Measurements from ENCODE around the gene FNDC3B. TPM values are rescaled to one million over a fixed set of nuclear protein-coding genes. Genes with fewer than 3 reads are reported as not detected.

The FNDC3B gene
- total RNA-seq, 2 experiments from 2014 or later = 13.4 to 15.3 TPM

Other genes with a start within 250 kb of the FNDC3B start
- gene PLD1, start 229.1 kb upstream of the FNDC3B start, total RNA-seq = under 1 TPM; 0.50 to 0.94 TPM
- not detected for gene TMEM212, start 196.2 kb upstream of the FNDC3B start, total RNA-seq